ENCODE measurements around the gene LIME1.
A peak's percentile ranks its signal among the peaks of the same experiment; 100 is the strongest.

Gene LIME1

GRCh38 chr20:63738687-63739129 lies 2.2 kb downstream of the LIME1 start:
- H3K4me3 ChIP-seq (ENCODE audit: low read depth, low read length), result peak overlapping the region; percentile 52
- DNase-seq (ENCODE audit: low read depth), result peak; percentile 30
- no peak for TF ChIP-seq CTCF (conservative IDR thresholded peaks at IDR 0.05; ENCODE audit: low read depth, low read length)

GRCh38 chr20:63739130-63740069 lies 2.9 kb downstream of the LIME1 start, which contains the start of gene SLC2A4RG:
Gene SLC2A4RG, plus strand, starts transcription at chr20:63739776. Its CDS starts 137 bp downstream, at chr20:63739913.
- H3K4me3 ChIP-seq (ENCODE audit: low read depth, low read length), result peak within 1 kb of the TSS; percentile 69
- TF ChIP-seq CTCF (conservative IDR thresholded peaks at IDR 0.05; ENCODE audit: low read depth, low read length), result no peak
- peak; percentile 71 for DNase-seq (ENCODE audit: low read depth)

- TF ChIP-seq CTCF (conservative IDR thresholded peaks at IDR 0.05; ENCODE audit: low read depth, low read length), result no peak
- peak; percentile 31 for DNase-seq (ENCODE audit: low read depth)
- peak overlapping the region; percentile 69 for H3K4me3 ChIP-seq (ENCODE audit: low read depth, low read length)
Observed at GRCh38 chr20:63740070-63740626, 3.7 kb downstream of the LIME1 start.

GRCh38 chr20:63740627-63741353 lies 4.3 kb downstream of the LIME1 start:
- peak; percentile 91 for DNase-seq (ENCODE audit: low read depth)
- peak overlapping the region; percentile 69 for H3K4me3 ChIP-seq (ENCODE audit: low read depth, low read length)
- TF ChIP-seq CTCF (conservative IDR thresholded peaks at IDR 0.05; ENCODE audit: low read depth, low read length), result peak; percentile 42

GRCh38 chr20:63741354-63741675 lies 4.9 kb downstream of the LIME1 start:
- no peak for DNase-seq (ENCODE audit: low read depth)
- H3K4me3 ChIP-seq (ENCODE audit: low read depth, low read length), result peak overlapping the region; percentile 69
- no peak for TF ChIP-seq CTCF (conservative IDR thresholded peaks at IDR 0.05; ENCODE audit: low read depth, low read length)

GRCh38 chr20:63741676-63742380 lies 5.4 kb downstream of the LIME1 start:
- peak overlapping the region; percentile 69 for H3K4me3 ChIP-seq (ENCODE audit: low read depth, low read length)
- DNase-seq (ENCODE audit: low read depth), result no peak
- TF ChIP-seq CTCF (conservative IDR thresholded peaks at IDR 0.05; ENCODE audit: low read depth, low read length), result no peak
